ENCODE results near the gene GPR42. TPM values are rescaled to one million over a fixed set of nuclear protein-coding genes. Genes with fewer than 3 reads are reported as not detected.

The GPR42 gene
- total and polyA plus RNA-seq, 2 experiments from 2014 or later = not detected

DNA sequence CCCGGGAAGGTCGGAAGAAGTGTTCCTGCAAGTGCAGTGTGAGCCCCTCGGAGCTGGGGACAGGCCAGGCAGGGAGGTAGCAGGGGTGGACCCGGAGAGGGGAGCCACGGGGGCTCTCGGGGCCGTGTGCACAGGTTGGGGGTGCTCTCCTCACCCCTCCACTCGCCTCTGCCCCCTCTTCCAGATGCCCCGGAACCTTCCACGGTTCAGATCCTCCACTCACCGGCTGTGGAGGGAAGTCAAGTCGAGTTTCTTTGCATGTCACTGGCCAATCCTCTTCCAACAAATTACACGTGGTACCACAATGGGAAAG, 32.9 kb upstream of the GPR42 start:
- Histone ChIP-seq H3K4me1 (ENCODE audit: insufficient read depth) (no peaks in the 10 kb centered on the region), H3K4me3 (no peak overlapping the region), H3K4me2 (no peak overlapping the region), H3K9me3 (ENCODE audit: low read depth) (no peaks in the 10 kb centered on the region), H2AFZ (no peak overlapping the region), H3K27ac (no peak overlapping the region), H3K9me2 (replicated peaks; ENCODE audit: insufficient read depth) (no peaks in the 10 kb centered on the region), H4K20me1 (ENCODE audit: insufficient read depth, poor library complexity, severe bottlenecking) (no peaks in the 10 kb centered on the region), H3K27me3 (no peaks in the 10 kb centered on the region), H3K79me2 (no peaks in the 10 kb centered on the region), H3K36me3 (replicated peaks; ENCODE audit: insufficient read depth, low read depth) (no peaks in the 10 kb centered on the region)
- TF ChIP-seq CTCF (IDR thresholded peaks at IDR 0.05; ENCODE audit: poor library complexity) (no peak), EZH2 (IDR thresholded peaks at IDR 0.05; ENCODE audit: borderline replicate concordance) (no peak), EZH2phosphoT487 (IDR thresholded peaks at IDR 0.05; ENCODE audit: low read depth, severe bottlenecking, unreplicated experiment) (no peak)
- 90% methylated on average over 13 of the region's 13 CpGs for WGBS (ENCODE audit: low lambda C conversion rate, missing lambda C conversion rate)
- no peak for DNase-seq (ENCODE audit: low spot score)

DNA sequence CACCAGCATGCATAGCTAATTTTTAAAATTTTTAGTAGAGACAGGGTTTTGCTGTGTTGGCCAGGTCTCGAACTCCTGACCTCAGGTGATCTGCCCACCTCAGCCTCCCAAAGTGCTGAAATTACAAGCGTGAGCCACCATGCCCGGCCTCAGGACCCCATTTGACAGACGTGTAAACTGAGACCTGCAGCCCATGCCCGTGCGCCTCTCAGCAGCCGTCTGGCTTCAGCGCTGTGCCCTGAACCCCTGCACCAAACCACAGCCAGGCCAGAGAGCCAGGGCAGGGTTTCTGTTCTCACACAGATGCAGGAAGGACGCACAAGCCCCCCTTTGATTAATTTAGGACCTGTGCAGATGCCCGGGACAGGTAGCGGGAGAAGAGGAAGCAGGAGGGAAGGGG, 30.4 kb upstream of the GPR42 start:
- no peaks in the 10 kb centered on the region for H3K36me3 ChIP-seq (replicated peaks; ENCODE audit: insufficient read depth, low read depth)
- H3K4me3 ChIP-seq = no peak overlapping the region
- 84% methylated on average over 11 of the region's 11 CpGs for WGBS (ENCODE audit: low lambda C conversion rate, missing lambda C conversion rate)
- H3K9me3 ChIP-seq (ENCODE audit: low read depth) = no peaks in the 10 kb centered on the region
- TF ChIP-seq EZH2 (IDR thresholded peaks at IDR 0.05; ENCODE audit: borderline replicate concordance) (no peak), CTCF (IDR thresholded peaks at IDR 0.05; ENCODE audit: poor library complexity) (no peak), EZH2phosphoT487 (IDR thresholded peaks at IDR 0.05; ENCODE audit: low read depth, severe bottlenecking, unreplicated experiment) (no peak)
- no peak for DNase-seq (ENCODE audit: low spot score)
- no peaks in the 10 kb centered on the region for H3K79me2 ChIP-seq
- H3K27ac ChIP-seq = no peak overlapping the region
- no peak overlapping the region for H2AFZ ChIP-seq
- no peaks in the 10 kb centered on the region for H3K4me1 ChIP-seq (ENCODE audit: insufficient read depth)
- no peak overlapping the region for H3K4me2 ChIP-seq
- H4K20me1 ChIP-seq (ENCODE audit: insufficient read depth, poor library complexity, severe bottlenecking) = no peaks in the 10 kb centered on the region
- no peaks in the 10 kb centered on the region for H3K27me3 ChIP-seq
- H3K9me2 ChIP-seq (replicated peaks; ENCODE audit: insufficient read depth) = no peaks in the 10 kb centered on the region

GRCh38 chr19:35341006-35341405, 29.9 kb upstream of the GPR42 start:
- TF ChIP-seq EZH2 (IDR thresholded peaks at IDR 0.05; ENCODE audit: borderline replicate concordance) = no peak
- TF ChIP-seq CTCF (IDR thresholded peaks at IDR 0.05; ENCODE audit: poor library complexity) = no peak
- no peak for TF ChIP-seq EZH2phosphoT487 (IDR thresholded peaks at IDR 0.05; ENCODE audit: low read depth, severe bottlenecking, unreplicated experiment)
- 94% methylated on average over 15 of the region's 16 CpGs for WGBS (ENCODE audit: low lambda C conversion rate, missing lambda C conversion rate)
- no peak for DNase-seq (ENCODE audit: low spot score)
- Histone ChIP-seq H3K36me3 (replicated peaks; ENCODE audit: insufficient read depth, low read depth) (no peaks in the 10 kb centered on the region), H2AFZ (no peak overlapping the region), H3K27ac (no peak overlapping the region), H3K9me3 (ENCODE audit: low read depth) (no peaks in the 10 kb centered on the region), H4K20me1 (ENCODE audit: insufficient read depth, poor library complexity, severe bottlenecking) (no peaks in the 10 kb centered on the region), H3K27me3 (no peaks in the 10 kb centered on the region), H3K9me2 (replicated peaks; ENCODE audit: insufficient read depth) (no peaks in the 10 kb centered on the region), H3K4me2 (no peak overlapping the region), H3K79me2 (no peaks in the 10 kb centered on the region), H3K4me3 (no peak overlapping the region), H3K4me1 (ENCODE audit: insufficient read depth) (no peaks in the 10 kb centered on the region)

All from hepatocyte (in vitro differentiated cells).